Activated T-cell treated with anti-CD3 and anti-CD28 coated beads for 48 hours (primary cell): ENCODE measurements around the gene CSTB.

Experiments
- DNase-seq: peaks from one replicate; pipeline ENCODE4 v3.0.0-alpha.2; 2020; ENCODE audit warnings: low read depth

The CSTB gene

GRCh38 chr21:43810505-43811261 lies 34.6 kb upstream of the CSTB start:
- DNase-seq = peak; percentile 91

GRCh38 chr21:43809853-43810504 lies 33.9 kb upstream of the CSTB start:
- no peak for DNase-seq

- DNase-seq = no peak
Observed at GRCh38 chr21:43809346-43809799, 33.3 kb upstream of the CSTB start.

- DNase-seq = no peak
Observed at GRCh38 chr21:43808832-43809251, 32.7 kb upstream of the CSTB start.

- DNase-seq = no peak
Observed at GRCh38 chr21:43808367-43808766, 32.3 kb upstream of the CSTB start.

GRCh38 chr21:43806017-43806710 lies 30.1 kb upstream of the CSTB start:
- DNase-seq = no peak

GRCh38 chr21:43805275-43805800 lies 29.2 kb upstream of the CSTB start:
- no peak for DNase-seq

GRCh38 chr21:43803558-43804300 lies 27.6 kb upstream of the CSTB start:
- DNase-seq = no peak

GRCh38 chr21:43802713-43803313 lies 26.7 kb upstream of the CSTB start:
- DNase-seq = no peak

GRCh38 chr21:43801006-43801783 lies 25.1 kb upstream of the CSTB start:
- DNase-seq = no peak

- DNase-seq = no peak
Observed at GRCh38 chr21:43800566-43800965, 24.5 kb upstream of the CSTB start.

- no peak for DNase-seq
Observed at GRCh38 chr21:43800124-43800523, 24.0 kb upstream of the CSTB start.

- no peak for DNase-seq
Observed at GRCh38 chr21:43799301-43799840, 23.3 kb upstream of the CSTB start.

GRCh38 chr21:43797925-43798715 lies 22.0 kb upstream of the CSTB start:
- no peak for DNase-seq

GRCh38 chr21:43797415-43797814 lies 21.3 kb upstream of the CSTB start:
- DNase-seq = no peak

GRCh38 chr21:43794857-43795256 lies 18.7 kb upstream of the CSTB start:
- no peak for DNase-seq

GRCh38 chr21:43794311-43794710 lies 18.2 kb upstream of the CSTB start:
- DNase-seq = no peak

GRCh38 chr21:43793243-43793642 lies 17.1 kb upstream of the CSTB start:
- DNase-seq = no peak

- no peak for DNase-seq
Observed at GRCh38 chr21:43792406-43792805, 16.3 kb upstream of the CSTB start.
